Cerebellar cortex (tissue), 1 donor: ENCODE results near the gene SMIM1.
A peak's percentile ranks its signal among the peaks of the same experiment; 100 is the strongest.

Source experiments
- DNase-seq: peaks from one replicate; pipeline ENCODE4 v3.0.0-alpha.2; 2015; ENCODE audit warnings: low spot score

The SMIM1 gene

DNA sequence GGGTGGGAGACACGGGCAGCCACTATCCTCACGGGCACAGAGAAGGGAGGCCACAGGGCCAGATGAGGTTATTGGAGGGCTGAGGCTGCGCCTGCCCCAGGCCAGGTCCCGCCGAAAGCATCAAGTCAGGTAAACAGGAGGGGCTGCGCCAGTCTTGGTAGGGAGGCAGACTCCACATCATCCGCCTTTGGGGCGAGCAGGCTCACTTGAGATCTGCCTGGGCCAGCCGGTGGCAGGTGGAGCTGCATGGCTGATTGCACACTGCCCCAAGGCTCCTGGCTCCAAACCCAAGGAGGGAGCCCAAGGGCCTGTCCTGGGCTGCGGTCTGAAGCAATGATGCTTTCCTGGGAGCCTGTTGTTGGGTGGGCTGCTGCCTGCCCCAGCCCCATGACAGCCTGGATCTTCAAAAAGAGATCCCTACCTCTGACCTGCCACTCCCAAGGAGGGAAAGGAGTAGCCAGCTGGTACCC, 4.6 kb downstream of the SMIM1 start:
- DNase-seq = peak; percentile 84

- no peak for DNase-seq
Measured at GRCh38 chr1:3777647-3778589, 5.4 kb downstream of the SMIM1 start.

GRCh38 chr1:3778590-3779264, 6.2 kb downstream of the SMIM1 start:
- DNase-seq = peak; percentile 73

- peak; percentile 42 for DNase-seq
Measured at GRCh38 chr1:3779265-3779911, 6.8 kb downstream of the SMIM1 start.

DNA sequence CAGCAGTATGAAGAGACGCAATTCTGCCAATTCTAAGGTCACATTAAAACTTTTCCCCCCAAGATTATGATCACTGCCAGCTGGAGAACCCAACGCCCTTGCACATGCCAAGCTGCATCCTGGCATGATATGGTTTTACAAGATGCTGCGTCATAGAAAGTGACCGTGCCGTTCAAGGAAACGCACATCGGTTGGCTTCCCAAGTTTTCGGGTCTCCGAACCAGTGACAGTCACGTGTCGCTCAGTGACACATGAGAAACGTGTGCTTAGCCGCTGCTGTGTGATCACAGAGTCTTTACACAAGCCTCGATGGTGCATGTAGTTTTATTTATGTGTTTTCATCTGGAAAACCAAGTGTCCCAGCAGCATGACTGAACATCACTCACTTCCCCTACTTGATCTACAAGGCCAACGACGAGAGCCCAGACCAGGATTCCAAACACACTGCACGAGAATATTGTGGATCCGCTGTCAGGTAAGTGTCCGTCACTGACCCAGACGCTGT, 7.4 kb downstream of the SMIM1 start:
- no peak for DNase-seq

GRCh38 chr1:3780901-3781300, 8.4 kb downstream of the SMIM1 start:
- DNase-seq = no peak

GRCh38 chr1:3783651-3784474, 11.3 kb downstream of the SMIM1 start:
- DNase-seq = no peak

- no peak for DNase-seq
Measured at GRCh38 chr1:3785045-3785444, 12.5 kb downstream of the SMIM1 start.

DNA sequence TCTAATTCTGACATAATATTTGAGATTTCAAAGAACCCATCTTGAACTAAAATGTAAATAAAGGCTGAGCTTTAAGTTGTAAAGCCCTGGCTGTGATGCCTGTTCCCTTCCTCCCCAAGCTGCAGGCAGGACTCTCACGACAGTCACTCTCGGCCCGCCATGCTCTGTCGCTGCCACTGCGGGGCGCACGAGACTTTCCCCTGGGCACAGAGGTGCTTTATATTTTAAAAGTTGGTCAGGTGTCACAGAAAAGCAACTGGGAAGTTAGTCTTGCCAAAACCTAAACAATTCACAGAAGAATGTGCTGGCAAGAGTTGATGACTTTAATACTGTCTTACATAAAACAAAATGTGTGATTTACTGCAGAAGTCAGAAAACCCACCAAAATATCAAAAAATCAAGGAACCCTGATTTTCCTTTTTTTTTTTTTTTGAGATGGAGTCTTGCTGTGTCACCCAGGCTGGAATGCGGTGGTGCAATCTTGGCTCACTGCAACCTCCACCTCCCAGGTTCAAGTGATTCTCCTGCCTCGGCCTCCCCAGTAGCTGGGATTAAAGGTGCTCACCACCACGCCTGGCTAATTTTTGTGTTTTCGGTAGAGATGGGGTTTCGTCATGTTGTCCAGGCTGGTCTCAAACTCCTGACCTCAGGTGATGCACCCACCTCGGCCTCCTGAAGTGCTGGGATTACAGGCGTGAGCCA, 13.1 kb downstream of the SMIM1 start:
- DNase-seq = peak; percentile 33

GRCh38 chr1:3786468-3787348, 14.2 kb downstream of the SMIM1 start:
- no peak for DNase-seq

- no peak for DNase-seq
Measured at GRCh38 chr1:3787349-3787715, 14.8 kb downstream of the SMIM1 start.

- no peak for DNase-seq
Measured at GRCh38 chr1:3787745-3788605, 15.4 kb downstream of the SMIM1 start.

DNA sequence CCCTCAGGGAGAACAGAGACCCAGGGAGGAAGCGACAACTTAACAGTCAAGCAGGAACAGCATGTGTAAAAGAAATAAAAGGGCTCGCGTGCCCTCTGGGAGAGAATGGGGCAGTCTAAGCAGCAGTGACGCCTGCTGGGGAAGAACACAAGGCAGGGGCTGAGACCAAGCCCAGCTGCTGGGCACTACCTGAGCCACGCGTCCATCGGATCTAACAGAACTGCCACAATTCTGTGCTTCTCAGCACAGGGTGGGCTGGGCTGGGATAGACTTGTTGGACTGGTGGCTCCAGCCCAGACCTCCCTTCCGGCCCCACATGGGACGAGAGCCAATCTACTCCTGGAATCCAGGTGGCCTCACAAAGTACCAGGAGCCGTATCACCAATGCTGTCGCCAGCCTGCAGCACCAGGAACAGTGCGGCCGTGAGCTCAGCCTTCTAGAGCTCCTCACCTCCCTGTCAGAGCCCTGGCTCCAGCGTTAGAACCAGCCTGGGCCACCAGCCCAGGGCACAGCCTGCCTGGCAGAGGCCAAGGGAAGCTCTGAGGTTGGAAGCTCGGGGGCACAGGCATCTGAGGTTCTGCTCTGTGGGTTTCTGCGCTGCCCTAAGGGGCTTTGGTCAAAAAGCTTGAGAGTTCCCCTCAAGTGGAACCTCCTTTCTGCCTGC, 16.3 kb downstream of the SMIM1 start:
- peak; percentile 64 for DNase-seq

GRCh38 chr1:3789421-3790300, 17.1 kb downstream of the SMIM1 start:
- no peak for DNase-seq

- no peak for DNase-seq
Measured at GRCh38 chr1:3790500-3790923, 18.0 kb downstream of the SMIM1 start.

GRCh38 chr1:3790952-3791351, 18.4 kb downstream of the SMIM1 start:
- DNase-seq = no peak

DNA sequence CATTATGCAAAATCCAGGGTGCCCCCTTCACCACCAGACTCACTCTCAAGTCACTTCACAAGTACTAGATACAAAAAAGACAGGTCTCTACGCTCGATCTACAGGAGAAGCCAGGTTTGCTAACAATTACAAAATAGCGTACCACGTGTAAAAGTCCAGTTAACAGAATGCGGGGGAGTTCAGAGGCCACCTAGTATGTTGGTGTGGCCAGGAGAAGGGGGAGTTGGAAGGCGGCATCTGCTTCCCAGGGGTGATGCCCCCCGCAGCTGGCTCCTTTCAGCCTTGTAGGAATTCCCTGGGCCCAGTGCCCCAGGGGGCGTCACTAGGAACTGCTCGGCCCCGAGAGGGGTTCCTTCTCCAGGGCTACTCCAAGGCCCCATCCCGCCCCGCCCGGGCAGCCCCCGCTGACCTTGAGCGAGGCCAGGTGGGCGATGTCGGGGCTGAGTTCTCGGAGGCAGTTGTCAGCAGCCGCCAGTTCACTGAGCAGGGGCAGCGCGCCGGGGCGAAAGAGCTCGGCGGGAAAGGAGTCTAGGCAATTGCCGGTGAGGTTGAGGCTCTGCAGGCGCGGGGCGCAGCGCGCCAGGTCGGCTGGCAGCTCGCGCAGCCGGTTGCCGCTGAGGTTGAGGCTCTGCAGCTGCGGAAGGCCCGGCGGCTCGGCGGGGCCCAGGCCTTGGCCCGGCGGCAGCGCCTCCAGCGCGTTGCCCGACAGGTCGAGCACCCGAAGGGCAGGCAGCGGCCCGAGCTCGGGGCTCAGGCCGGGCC, 23.1 kb downstream of the SMIM1 start:
- DNase-seq = no peak
